SKM-1 (cell line): ENCODE measurements around the gene C9orf72.

ENCODE experiments used
- DNase-seq: peaks from one replicate; lab custom pipeline; 2025; ENCODE audit not compliant: unreplicated experiment; lab: John Stamatoyannopoulos, UW

The C9orf72 gene

GRCh38 chr9:27539479-27540441, 33.5 kb downstream of the C9orf72 start:
- DNase-seq, result no peak

GRCh38 chr9:27538647-27539046, 34.6 kb downstream of the C9orf72 start:
- no peak for DNase-seq

GRCh38 chr9:27537756-27538155, 35.5 kb downstream of the C9orf72 start:
- no peak for DNase-seq

DNA sequence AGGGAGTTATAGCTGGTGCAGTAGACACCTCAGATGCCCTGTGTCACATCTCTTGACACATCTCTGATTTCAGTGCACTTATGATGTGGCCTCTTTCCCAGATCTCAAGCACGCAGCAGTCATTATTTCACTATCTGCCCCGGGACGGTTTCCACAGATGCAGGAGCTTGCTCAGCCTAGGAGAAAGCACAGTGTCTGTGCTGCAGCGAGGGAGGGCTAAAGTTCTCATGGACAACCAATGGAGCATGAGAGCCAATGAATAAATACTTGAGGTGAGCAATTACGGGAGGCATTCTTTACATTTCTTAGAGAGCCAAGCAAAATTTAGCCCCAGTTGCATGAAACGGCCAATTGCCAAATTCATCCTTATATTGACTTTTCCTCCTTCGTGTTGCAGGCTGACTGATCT, 36.2 kb downstream of the C9orf72 start:
- no peak for DNase-seq

GRCh38 chr9:27536168-27536567, 37.1 kb downstream of the C9orf72 start:
- DNase-seq, result no peak

GRCh38 chr9:27535701-27536118, 37.6 kb downstream of the C9orf72 start:
- peak; percentile 1 for DNase-seq

GRCh38 chr9:27534658-27535209, 38.5 kb downstream of the C9orf72 start:
- no peak for DNase-seq

- DNase-seq, result no peak
These were observed 39.1 kb downstream of the C9orf72 start for GRCh38 chr9:27534131-27534530.

DNA sequence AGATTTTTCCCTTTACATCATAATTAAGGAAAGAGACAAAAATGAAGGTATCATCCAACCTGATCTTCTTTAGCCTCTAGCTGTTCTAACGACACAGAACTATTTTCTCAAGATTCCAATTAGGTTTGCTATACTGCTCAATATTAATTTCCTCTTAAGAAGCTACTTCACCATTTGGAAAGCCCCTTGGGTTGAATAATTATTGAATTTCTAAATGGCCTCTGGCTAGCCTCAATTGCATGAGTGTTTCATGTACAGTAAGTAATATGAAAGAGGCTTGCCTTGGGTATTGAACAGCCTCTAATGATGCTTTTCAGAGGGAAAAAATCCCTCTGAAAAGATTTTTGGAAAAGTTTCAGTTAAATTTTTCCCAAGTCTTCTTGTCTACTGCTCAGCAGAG, 40.0 kb downstream of the C9orf72 start:
- DNase-seq, result no peak

GRCh38 chr9:27532046-27532445, 41.2 kb downstream of the C9orf72 start:
- DNase-seq, result no peak

- DNase-seq, result no peak
These were observed 42.1 kb downstream of the C9orf72 start for GRCh38 chr9:27530915-27531755.

DNA sequence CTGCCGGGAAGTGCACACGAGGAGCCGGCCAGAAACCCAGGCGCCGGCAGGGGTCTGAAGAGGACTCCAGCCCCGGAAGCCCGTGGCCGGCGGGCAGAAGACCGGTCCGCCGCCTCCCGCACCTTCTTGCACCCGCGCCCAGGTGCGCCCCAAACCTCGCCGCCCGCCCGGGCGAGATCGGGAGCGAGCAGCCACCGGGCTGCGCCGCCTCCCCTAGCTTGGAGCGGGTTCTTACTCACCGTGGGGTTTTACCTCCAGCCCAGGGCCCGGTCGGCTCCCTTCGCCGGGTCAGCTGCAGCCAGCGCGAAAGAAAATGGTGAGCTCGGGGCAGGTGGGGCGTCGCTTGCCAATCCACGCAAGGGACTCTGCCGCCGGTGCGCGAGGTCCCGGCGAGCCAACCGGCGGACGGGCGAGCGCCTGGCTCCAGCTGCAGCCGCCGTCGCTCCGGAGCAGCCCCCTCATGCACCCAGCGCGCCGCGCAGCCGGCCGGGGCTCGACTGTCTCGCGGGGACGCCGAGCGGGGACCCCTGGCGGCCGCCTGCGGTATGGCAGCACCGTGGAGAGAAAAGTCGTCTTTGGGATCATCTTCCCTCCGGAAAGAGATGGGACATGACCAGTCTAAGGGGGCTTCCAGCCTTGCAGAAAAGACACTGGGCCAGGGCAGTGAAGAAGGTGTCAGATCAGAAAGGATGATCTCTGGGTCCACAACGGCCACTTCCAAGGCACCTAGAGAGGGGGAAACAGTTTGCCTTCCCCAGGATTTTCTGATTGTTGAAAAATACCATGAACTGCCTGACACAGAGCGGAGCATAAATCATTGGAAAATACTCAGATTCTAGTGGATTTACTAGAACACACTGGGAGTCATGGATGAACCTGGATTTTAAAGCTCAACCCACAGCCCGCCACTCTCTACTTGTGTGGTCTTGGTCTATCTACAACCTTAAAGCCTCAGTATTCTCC, 43.7 kb downstream of the C9orf72 start, which contains the start of gene MOB3B:
Gene MOB3B, minus strand, starts transcription at position 499 of the 963 bp plus-strand sequence. CDS start 74,264 bp downstream, outside the sequence.
- peak; percentile 48 for DNase-seq

GRCh38 chr9:27528886-27529315, 44.4 kb downstream of the C9orf72 start:
- peak; percentile 8 for DNase-seq

DNA sequence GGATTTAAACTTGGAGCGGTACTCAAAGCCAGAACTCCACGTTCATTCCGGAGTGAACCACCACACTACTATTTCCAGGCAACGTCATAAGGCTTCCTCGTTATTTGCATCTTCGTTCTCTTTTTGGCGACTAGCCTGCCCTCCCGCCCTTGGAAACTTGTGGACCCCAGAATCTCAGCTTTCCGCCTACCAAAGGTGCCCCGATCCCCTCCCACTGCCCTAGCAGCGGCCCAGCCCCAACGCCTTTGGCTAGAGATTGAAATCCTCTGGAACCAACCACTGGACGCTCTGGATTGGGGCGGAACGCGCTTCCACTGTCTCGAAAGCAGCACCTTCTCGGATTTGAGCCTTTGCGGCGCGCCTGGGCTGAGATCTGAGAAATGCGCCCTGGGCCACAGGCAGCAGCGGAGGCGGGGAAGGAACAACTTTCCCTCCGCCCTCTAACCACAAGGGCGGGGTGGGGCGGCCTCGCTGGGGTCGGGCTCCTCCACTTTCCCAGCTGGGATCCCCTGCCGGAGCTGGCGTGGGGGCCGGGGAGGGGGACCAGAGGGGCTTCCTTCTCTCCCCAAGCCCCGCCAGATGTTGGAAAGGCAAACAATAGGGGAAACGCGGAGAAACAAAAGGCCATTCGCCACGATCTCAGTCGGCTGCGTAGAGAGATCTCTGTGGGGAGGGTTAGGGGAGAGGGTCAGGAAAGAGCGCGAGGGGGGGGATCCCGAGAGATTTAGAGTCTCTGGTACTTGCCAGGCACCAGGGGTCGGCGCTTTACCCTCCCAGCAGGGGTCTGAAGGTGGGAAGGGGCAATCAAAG, 45.0 kb downstream of the C9orf72 start:
- peak; percentile 18 for DNase-seq

GRCh38 chr9:27527702-27528075, 45.6 kb downstream of the C9orf72 start:
- no peak for DNase-seq

DNA sequence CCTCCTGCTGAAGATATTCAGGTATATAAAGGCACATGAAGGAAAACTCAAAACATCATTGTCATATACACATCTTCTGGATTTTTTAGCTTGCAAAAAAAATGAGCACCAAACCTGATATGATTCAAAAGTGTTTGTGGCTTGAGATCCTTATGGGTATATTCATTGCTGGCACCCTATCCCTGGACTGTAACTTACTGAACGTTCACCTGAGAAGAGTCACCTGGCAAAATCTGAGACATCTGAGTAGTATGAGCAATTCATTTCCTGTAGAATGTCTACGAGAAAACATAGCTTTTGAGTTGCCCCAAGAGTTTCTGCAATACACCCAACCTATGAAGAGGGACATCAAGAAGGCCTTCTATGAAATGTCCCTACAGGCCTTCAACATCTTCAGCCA, 49.0 kb downstream of the C9orf72 start, which contains the start of gene IFNK:
Gene IFNK, plus strand, starts transcription at position 55 of the 400 bp plus-strand sequence. Its CDS starts 47 bp downstream, at position 102.
- DNase-seq, result no peak

GRCh38 chr9:27523141-27523540, 50.1 kb downstream of the C9orf72 start:
- DNase-seq, result no peak

DNA sequence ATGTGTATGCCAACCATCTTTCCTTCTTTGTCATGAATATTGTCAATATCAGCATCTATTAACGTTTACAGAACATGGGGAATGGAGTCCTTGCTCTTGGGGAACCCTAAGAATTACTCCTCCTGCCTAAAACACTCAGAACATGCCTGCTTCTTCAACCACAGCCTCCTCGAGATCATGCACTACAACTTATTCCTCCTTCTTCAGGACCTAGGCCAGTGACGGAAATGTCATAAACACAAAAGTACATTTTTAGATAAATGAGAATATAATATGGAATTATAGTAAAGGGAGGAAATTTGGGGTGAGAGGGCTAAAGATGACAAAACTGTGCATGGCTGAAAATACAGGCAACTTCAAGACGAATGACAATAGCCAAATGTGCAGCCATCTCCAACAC, 52.3 kb downstream of the C9orf72 start:
- no peak for DNase-seq
